Right lobe of liver (tissue), 6 donors: Measurements from ENCODE around the gene WNK1. TPM values are rescaled to one million over a fixed set of nuclear protein-coding genes. Genes with fewer than 3 reads are reported as not detected.

Experiments
- ATAC-seq, 4 donors: fragments of 200-7000 bp; cut with Tn5 transposase; one replicate each; pipeline ENCODE4 v1.9.1; 2020; ENCODE audit warnings: mild to moderate bottlenecking in 4 of 4, moderate library complexity in 4 of 4
- DNase-seq, 3 donors: peaks; one replicate each; pipeline ENCODE4 v3.0.0-alpha.2; 2020
- H3K27ac ChIP-seq, 3 donors: fragments of 200-600 bp; one replicate each; pipeline ENCODE4 v1.8.0; 2022
- H3K27me3 ChIP-seq, 2 donors: fragments of 200-600 bp; one replicate each; pipeline ENCODE4 v1.8.0; 2022
- H3K36me3 ChIP-seq, 4 donors: fragments of 200-600 bp; sonication (generic) in 1 of 4; one replicate each; pipeline versions ENCODE4 v1.5.1 to v1.8.0; 2017 to 2022; ENCODE audit warnings: control low read depth in 1 of 4
- H3K4me1 ChIP-seq, 4 donors: fragments of 200-600 bp; sonication (generic) in 1 of 4; one replicate each; pipeline versions ENCODE4 v1.5.1 to v1.8.0; 2017 to 2022; ENCODE audit warnings: control low read depth in 1 of 4
- H3K4me3 ChIP-seq, 3 donors: fragments of 200-600 bp; one replicate each; pipeline ENCODE4 v1.8.0; 2022
- H3K9me3 ChIP-seq, 4 donors: fragments of 200-600 bp; sonication (generic) in 1 of 4; one replicate each; pipeline versions ENCODE4 v1.5.1 to v1.8.0; 2017 to 2022; ENCODE audit warnings: control low read depth in 1 of 4
- POLR2A ChIP-seq: fragments of 450-650 bp; IDR thresholded peaks from one replicate; pipeline ENCODE4 v1.6.1; 2017; ENCODE audit warnings: antibody characterized with exemption, mild to moderate bottlenecking
- WGBS: methylation state at CpG from one replicate; pipeline ENCODE4 v1.1.6; 2018; ENCODE audit warnings: low coverage, low lambda C conversion rate; ENCODE audit not compliant: insufficient coverage; ENCODE audit errors: missing lambda C conversion rate; 5-methylcytosine and 5-hydroxymethylcytosine counted together
- intact Hi-C, 2 donors: fragments of 100-400 bp; cut with DNase I; formaldehyde crosslinking; loops; one replicate each; pipeline versions ENCODE4 v1.11.2 to v1.14.1; 2022
- total RNA-seq, 6 experiments: library from RNA; depleted of rRNA in 2 of 6; stranded (reverse); fragments of >200 nt in 2 of 6; fragmentation: NEBNext Ultra II Directional in 3 of 6; extraction: Animal tissue kit (Norgen Biotek cat#: 25700) in 3 of 6; gene quantifications; one replicate each; pipeline versions ENCODE4 v1.1.0 to v1.2.4, GENCODE V29; 2016 to 2023
- TF ChIP-seq, protein P1 (sequence below), 4 donors: fragments of 200-600 bp in 3 of 4; fragments of 450-650 bp in 1 of 4; IDR thresholded peaks; one replicate each; pipeline versions ENCODE4 v1.5.1 to v1.8.0; 2016 to 2022; ENCODE audit warnings: antibody characterized with exemption in 4 of 4, mild to moderate bottlenecking in 2 of 4
- donor health status: DM: no; HTN: yes; CAD: no.
- donor health status: DM: no; HTN: no; CAD: no.
- donor health status: DM: no; HTN: no; CAD: no.
- donor health status: DM: no; HTN: yes; CAD: no.
- donor health status: DM: no; HTN: yes; CAD: no.

WNK1 gene
- total RNA-seq, 6 experiments from 2014 or later, result 72.0 to 115 (median 93.1) TPM

DNA sequence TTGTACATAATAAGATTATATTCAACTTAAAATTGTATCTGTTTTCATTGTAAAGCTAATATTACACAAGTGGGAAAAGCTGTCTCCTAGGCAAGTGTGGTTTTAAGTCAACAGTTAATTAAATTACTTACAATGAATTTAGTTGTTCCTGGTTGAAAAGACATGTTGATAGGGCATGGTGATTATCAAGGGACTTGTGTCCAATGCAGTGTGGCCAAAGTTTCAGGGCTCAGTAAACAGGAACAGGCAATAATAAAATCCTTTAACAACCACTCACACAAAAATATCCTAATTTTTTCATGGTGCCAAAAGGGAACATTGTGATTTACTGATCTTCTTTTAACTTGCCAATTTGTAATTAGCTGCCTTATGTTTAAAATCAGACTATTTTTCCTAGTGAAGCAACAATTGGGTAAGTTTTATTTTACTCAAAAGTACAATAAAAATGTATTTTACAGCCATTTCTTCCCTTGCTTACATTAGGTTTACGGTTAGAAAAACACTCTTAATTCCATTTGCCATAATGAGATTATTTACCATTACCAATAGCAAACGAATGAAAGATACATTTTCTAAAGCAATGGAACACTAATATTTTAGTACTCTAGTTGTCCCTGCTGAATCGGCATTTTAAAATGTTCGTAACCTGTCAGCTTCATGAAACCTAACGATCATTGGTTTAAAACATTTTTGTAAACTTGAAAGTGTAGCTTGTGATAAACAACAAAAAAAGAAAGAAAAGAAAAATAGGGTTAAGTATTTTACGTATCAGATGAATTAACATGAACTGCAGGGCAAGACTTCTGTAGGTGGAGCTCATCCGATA, 1.8 kb upstream of the WNK1 start:
- H3K4me3 ChIP-seq, result peak overlapping the region; percentile 28 to 81 (median 74)
- no peak for ATAC-seq
- H3K27ac ChIP-seq, result peak overlapping the region; percentile 53 to 77 (median 60)
- no peaks in the 10 kb centered on the region for H3K27me3 ChIP-seq
- TF ChIP-seq, protein P1, sequence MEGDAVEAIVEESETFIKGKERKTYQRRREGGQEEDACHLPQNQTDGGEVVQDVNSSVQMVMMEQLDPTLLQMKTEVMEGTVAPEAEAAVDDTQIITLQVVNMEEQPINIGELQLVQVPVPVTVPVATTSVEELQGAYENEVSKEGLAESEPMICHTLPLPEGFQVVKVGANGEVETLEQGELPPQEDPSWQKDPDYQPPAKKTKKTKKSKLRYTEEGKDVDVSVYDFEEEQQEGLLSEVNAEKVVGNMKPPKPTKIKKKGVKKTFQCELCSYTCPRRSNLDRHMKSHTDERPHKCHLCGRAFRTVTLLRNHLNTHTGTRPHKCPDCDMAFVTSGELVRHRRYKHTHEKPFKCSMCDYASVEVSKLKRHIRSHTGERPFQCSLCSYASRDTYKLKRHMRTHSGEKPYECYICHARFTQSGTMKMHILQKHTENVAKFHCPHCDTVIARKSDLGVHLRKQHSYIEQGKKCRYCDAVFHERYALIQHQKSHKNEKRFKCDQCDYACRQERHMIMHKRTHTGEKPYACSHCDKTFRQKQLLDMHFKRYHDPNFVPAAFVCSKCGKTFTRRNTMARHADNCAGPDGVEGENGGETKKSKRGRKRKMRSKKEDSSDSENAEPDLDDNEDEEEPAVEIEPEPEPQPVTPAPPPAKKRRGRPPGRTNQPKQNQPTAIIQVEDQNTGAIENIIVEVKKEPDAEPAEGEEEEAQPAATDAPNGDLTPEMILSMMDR (IDR thresholded peaks at IDR 0.05), result no peak
- no peak for TF ChIP-seq POLR2A
- no peak for DNase-seq
- intact Hi-C loops, result loop anchor here in 1 of 2 donors (5.0 kb wide), 1 partner anchor 178 kb away; no protein-coding TSS in a partner anchor
- WGBS, result under 1% methylated on average over 7 of the region's 7 CpGs
- H3K36me3 ChIP-seq, result no peaks in the 10 kb centered on the region
- H3K9me3 ChIP-seq, result no peaks in the 10 kb centered on the region
- peaks cover 0 to 13% (median 3%) of the 10 kb centered on the region in 4 donors for H3K4me1 ChIP-seq

DNA sequence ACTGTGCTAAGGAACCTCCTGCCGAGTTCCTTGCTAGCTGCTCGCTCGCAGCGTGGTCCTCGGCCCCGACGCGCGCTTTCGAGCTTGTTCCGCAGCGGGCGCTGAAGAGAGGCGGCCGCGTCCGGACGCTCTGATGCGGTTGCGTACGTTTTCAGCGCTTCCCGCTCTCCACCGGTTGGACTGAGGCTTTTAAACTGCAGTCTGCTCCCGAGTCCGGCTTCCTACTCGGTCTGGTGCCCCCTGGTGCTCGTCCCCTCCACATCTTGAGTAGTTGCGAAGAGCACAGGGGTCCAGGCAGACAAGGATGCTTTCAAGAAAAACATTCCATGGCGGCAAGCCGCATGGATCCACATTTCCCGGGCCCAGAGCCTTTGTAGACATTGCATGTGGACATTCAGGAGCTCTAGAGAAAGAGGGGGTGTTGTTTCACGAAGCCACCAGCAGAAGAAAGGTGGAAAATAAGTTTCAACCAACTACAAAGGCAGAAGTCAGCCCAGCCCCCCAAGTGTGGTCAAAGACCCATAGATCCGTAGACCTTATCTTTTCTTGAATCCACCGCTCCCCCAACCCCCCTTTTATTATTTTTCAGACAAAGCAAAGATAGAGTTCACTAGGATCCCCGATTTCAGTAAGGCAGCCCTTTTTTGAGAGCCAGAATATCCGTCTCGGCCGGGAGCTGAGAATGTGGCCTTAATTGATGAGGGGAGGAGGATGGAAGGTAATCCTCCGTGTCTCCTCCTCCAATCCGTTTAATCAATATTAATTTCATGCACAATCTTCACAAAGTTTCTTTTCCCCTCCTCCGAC, 984 bp upstream of the WNK1 start:
- no peaks in the 10 kb centered on the region for H3K9me3 ChIP-seq
- peaks cover 0 to 18% (median 4%) of the 10 kb centered on the region in 4 donors for H3K4me1 ChIP-seq
- peak; percentile 66 for TF ChIP-seq POLR2A
- TF ChIP-seq, protein P1 (IDR thresholded peaks at IDR 0.05), result peak; percentile 63 to 81 (median 68)
- H3K27me3 ChIP-seq, result no peaks in the 10 kb centered on the region
- intact Hi-C loops, result loop anchor here in 1 of 2 donors (5.0 kb wide), 1 partner anchor 179 kb away; no protein-coding TSS in a partner anchor
- DNase-seq (peak; percentile 93), ATAC-seq (peak; percentile 62 to 75 (median 71))
- no peaks in the 10 kb centered on the region for H3K36me3 ChIP-seq
- H3K4me3 ChIP-seq, result peak overlapping the region; percentile 28 to 81 (median 74)
- 0% methylated on average over 27 of the region's 42 CpGs for WGBS
- peak overlapping the region; percentile 53 to 77 (median 60) for H3K27ac ChIP-seq

- no peaks in the 10 kb centered on the region for H3K27me3 ChIP-seq
- peak overlapping the region; percentile 74 to 81 (median 81) for H3K4me3 ChIP-seq
- ATAC-seq (peak; percentile 37 to 69 (median 59)), DNase-seq (peak; percentile 74 to 78 (median 77))
- H3K9me3 ChIP-seq, result no peaks in the 10 kb centered on the region
- TF ChIP-seq POLR2A, result peak; percentile 50
- TF ChIP-seq, protein P1 (IDR thresholded peaks at IDR 0.05), result peak in 2 of 4 donors; percentile 16 to 35
- peak overlapping the region; percentile 93 to 97 (median 94) for H3K27ac ChIP-seq
- H3K36me3 ChIP-seq, result no peaks in the 10 kb centered on the region
- WGBS, result 0% methylated on average over 21 of the region's 115 CpGs
- peaks cover 0 to 30% (median 10%) of the 10 kb centered on the region in 4 donors for H3K4me1 ChIP-seq
- intact Hi-C loops, result loop anchor here in 1 of 2 donors (5.0 kb wide), 1 partner anchor 181 kb away; no protein-coding TSS in a partner anchor
Observed at GRCh38 chr12:752695-753610, 574 bp downstream of the WNK1 start.
